ENCODE data around the gene SUPT7L. TPM values are rescaled to one million over a fixed set of nuclear protein-coding genes. Genes with fewer than 3 reads are reported as not detected.
"Not testable (repeated sequence)": the region's sequence is repeated elsewhere in the genome, so short reads cannot be mapped to it uniquely, and the experiment has no call there.

SUPT7L gene
- total RNA-seq, 1 donor from 2014 or later, result 16.7 TPM

DNA sequence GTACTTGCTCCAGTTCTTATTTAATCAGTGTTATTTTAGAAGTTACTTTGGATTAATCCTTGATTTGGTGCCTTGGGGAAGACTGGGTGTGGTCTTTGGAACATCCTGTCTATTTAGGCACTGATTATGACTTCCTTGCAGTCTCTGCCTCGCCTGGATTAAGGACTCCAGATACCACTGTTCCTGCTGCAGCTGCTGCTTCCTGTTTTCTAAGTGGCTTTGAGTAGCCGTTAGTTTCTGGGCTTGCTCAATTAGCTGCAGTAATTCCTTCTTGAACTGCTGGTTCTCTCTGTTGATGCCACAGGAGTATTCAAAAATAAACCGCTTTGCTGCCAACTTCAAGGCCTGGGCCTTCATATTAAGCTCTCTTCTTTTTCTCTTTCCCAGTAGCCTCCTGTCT, 36.5 kb downstream of the SUPT7L start:
- H3K27me3 ChIP-seq (ENCODE audit: control insufficient read depth in 3 of 3, insufficient read depth in 3 of 3, low read length in 3 of 3); H3K9me3 ChIP-seq (ENCODE audit: control insufficient read depth in 3 of 3, low read length in 3 of 3); H3K4me3 ChIP-seq (ENCODE audit: low read length in 3 of 3); H3K9ac ChIP-seq (ENCODE audit: low read depth in 1 of 3, low read length in 3 of 3); H3K27ac ChIP-seq (ENCODE audit: low read depth, low read length): not testable (repeated sequence)
- H3K4me1 ChIP-seq (ENCODE audit: control insufficient read depth in 3 of 3, insufficient read depth in 3 of 3, low read length in 3 of 3), result peaks cover 11 to 22% (median 14%) of the 10 kb centered on the region in 3 donors
- peaks cover 8 to 26% (median 22%) of the 10 kb centered on the region in 3 donors for H3K36me3 ChIP-seq (ENCODE audit: control insufficient read depth in 3 of 3, insufficient read depth in 3 of 3, low read length in 3 of 3)

DNA sequence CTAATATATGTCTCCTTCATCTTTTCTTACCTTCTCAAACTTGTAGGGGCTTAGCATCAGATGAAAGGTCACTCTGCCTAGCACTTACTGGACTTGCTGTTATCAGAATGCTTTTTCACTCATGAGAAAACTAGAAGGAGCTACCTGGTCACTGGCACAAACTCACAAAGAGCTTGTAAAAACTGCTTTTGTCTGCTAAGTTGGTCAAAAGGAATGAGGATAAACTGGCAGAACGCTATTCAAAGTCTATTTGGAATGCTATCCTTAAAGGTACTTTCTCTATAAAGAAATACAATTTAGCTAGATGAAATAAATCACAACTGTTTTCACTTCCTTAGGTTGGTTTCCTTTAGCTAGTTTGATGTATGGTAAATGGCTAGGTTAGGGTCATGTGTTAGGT, 37.1 kb downstream of the SUPT7L start:
- peaks cover 6 to 26% (median 19%) of the 10 kb centered on the region in 3 donors for H3K36me3 ChIP-seq (ENCODE audit: control insufficient read depth in 3 of 3, insufficient read depth in 3 of 3, low read length in 3 of 3)
- peaks cover 11 to 22% (median 14%) of the 10 kb centered on the region in 3 donors for H3K4me1 ChIP-seq (ENCODE audit: control insufficient read depth in 3 of 3, insufficient read depth in 3 of 3, low read length in 3 of 3)
- H3K27ac ChIP-seq (ENCODE audit: low read depth, low read length); H3K4me3 ChIP-seq (ENCODE audit: low read length in 3 of 3); H3K9ac ChIP-seq (ENCODE audit: low read depth in 1 of 3, low read length in 3 of 3); H3K27me3 ChIP-seq (ENCODE audit: control insufficient read depth in 3 of 3, insufficient read depth in 3 of 3, low read length in 3 of 3); H3K9me3 ChIP-seq (ENCODE audit: control insufficient read depth in 3 of 3, low read length in 3 of 3): not testable (repeated sequence)

GRCh38 chr2:27624943-27625342, 38.5 kb downstream of the SUPT7L start:
- peaks cover 7 to 26% (median 16%) of the 10 kb centered on the region in 3 donors for H3K36me3 ChIP-seq (ENCODE audit: control insufficient read depth in 3 of 3, insufficient read depth in 3 of 3, low read length in 3 of 3)

GRCh38 chr2:27622921-27623384, 40.5 kb downstream of the SUPT7L start:
- H3K9ac ChIP-seq (ENCODE audit: low read depth in 1 of 3, low read length in 3 of 3), result no peak overlapping the region
- no peak overlapping the region for H3K4me3 ChIP-seq (ENCODE audit: low read length in 3 of 3)
- no peak overlapping the region for H3K27ac ChIP-seq (ENCODE audit: low read depth, low read length)
- peaks cover 2 to 4% (median 4%) of the 10 kb centered on the region in 3 donors for H3K4me1 ChIP-seq (ENCODE audit: control insufficient read depth in 3 of 3, insufficient read depth in 3 of 3, low read length in 3 of 3)
- H3K27me3 ChIP-seq (ENCODE audit: control insufficient read depth in 3 of 3, insufficient read depth in 3 of 3, low read length in 3 of 3), result no peaks in the 10 kb centered on the region
- peaks cover 10 to 31% (median 21%) of the 10 kb centered on the region in 3 donors for H3K36me3 ChIP-seq (ENCODE audit: control insufficient read depth in 3 of 3, insufficient read depth in 3 of 3, low read length in 3 of 3)
- no peaks in the 10 kb centered on the region for H3K9me3 ChIP-seq (ENCODE audit: control insufficient read depth in 3 of 3, low read length in 3 of 3)

More at GRCh38 chr2:27624943-27625342, 38.5 kb downstream of the SUPT7L start:
- Histone ChIP-seq H3K4me1 (ENCODE audit: control insufficient read depth in 3 of 3, insufficient read depth in 3 of 3, low read length in 3 of 3) (peaks cover 11 to 17% (median 14%) of the 10 kb centered on the region in 3 donors), H3K4me3 (ENCODE audit: low read length in 3 of 3) (no peak overlapping the region), H3K27ac (ENCODE audit: low read depth, low read length) (no peak overlapping the region), H3K27me3 (ENCODE audit: control insufficient read depth in 3 of 3, insufficient read depth in 3 of 3, low read length in 3 of 3) (no peaks in the 10 kb centered on the region), H3K9ac (ENCODE audit: low read depth in 1 of 3, low read length in 3 of 3) (no peak overlapping the region), H3K9me3 (ENCODE audit: control insufficient read depth in 3 of 3, low read length in 3 of 3) (no peaks in the 10 kb centered on the region)

DNA sequence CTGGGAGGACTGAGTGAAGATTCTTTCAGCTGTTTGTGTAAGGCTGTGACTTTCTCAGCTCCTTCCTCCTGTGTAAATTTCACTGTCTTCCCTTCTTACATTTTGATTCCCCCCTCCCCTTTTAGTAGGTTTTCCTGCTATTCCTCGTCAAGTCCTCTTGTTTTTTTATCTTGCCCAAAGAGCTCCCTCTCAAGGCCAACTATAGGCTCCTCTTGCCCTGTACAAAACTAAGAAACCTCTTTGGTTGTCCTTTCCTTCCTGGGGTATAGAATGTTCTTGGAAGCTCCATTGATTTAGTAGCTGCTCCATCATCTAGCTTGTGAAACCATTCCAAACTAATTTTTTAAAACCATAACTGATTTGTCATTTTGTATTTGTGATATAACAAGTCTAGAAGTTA, 41.9 kb downstream of the SUPT7L start:
- H3K4me1 ChIP-seq (ENCODE audit: control insufficient read depth in 3 of 3, insufficient read depth in 3 of 3, low read length in 3 of 3), result no peaks in the 10 kb centered on the region
- H3K9ac ChIP-seq (ENCODE audit: low read depth in 1 of 3, low read length in 3 of 3), result no peak overlapping the region
- no peaks in the 10 kb centered on the region for H3K27me3 ChIP-seq (ENCODE audit: control insufficient read depth in 3 of 3, insufficient read depth in 3 of 3, low read length in 3 of 3)
- H3K27ac ChIP-seq (ENCODE audit: low read depth, low read length), result no peak overlapping the region
- H3K4me3 ChIP-seq (ENCODE audit: low read length in 3 of 3), result no peak overlapping the region
- peaks cover 13 to 43% (median 32%) of the 10 kb centered on the region in 3 donors for H3K36me3 ChIP-seq (ENCODE audit: control insufficient read depth in 3 of 3, insufficient read depth in 3 of 3, low read length in 3 of 3)
- no peaks in the 10 kb centered on the region for H3K9me3 ChIP-seq (ENCODE audit: control insufficient read depth in 3 of 3, low read length in 3 of 3)

GRCh38 chr2:27615316-27615715, 48.1 kb downstream of the SUPT7L start:
- H3K9ac ChIP-seq (ENCODE audit: low read depth in 1 of 3, low read length in 3 of 3), result no peak overlapping the region
- H3K27ac ChIP-seq (ENCODE audit: low read depth, low read length), result no peak overlapping the region
- H3K36me3 ChIP-seq (ENCODE audit: control insufficient read depth in 3 of 3, insufficient read depth in 3 of 3, low read length in 3 of 3), result peaks cover 7 to 33% (median 29%) of the 10 kb centered on the region in 3 donors
- H3K4me3 ChIP-seq (ENCODE audit: low read length in 3 of 3), result no peak overlapping the region
- H3K9me3 ChIP-seq (ENCODE audit: control insufficient read depth in 3 of 3, low read length in 3 of 3), result no peaks in the 10 kb centered on the region
- H3K27me3 ChIP-seq (ENCODE audit: control insufficient read depth in 3 of 3, insufficient read depth in 3 of 3, low read length in 3 of 3), result no peaks in the 10 kb centered on the region
- H3K4me1 ChIP-seq (ENCODE audit: control insufficient read depth in 3 of 3, insufficient read depth in 3 of 3, low read length in 3 of 3), result no peaks in the 10 kb centered on the region

DNA sequence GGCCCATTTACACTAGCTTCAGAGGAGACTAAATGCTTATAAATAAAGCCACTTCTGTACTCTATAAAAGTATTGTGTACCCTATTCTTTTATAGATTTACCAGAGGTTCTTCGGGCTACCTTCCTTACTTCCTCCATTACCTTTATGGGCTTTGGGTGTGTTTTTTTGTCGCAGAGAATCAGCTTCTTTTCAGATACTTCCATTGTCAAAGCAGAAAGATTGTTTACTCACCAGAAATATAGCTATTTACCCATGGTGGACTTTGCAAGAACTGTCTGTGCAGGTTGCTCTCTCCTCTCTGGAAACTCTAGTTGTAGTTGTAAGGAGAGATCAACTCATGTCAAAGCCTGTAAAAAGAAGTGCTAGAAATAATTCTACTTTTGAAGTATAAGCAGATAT, 49.4 kb downstream of the SUPT7L start:
- H3K36me3 ChIP-seq (ENCODE audit: control insufficient read depth in 3 of 3, insufficient read depth in 3 of 3, low read length in 3 of 3), result peaks cover 7 to 31% (median 29%) of the 10 kb centered on the region in 3 donors
- H3K9me3 ChIP-seq (ENCODE audit: control insufficient read depth in 3 of 3, low read length in 3 of 3), result no peaks in the 10 kb centered on the region

DNA sequence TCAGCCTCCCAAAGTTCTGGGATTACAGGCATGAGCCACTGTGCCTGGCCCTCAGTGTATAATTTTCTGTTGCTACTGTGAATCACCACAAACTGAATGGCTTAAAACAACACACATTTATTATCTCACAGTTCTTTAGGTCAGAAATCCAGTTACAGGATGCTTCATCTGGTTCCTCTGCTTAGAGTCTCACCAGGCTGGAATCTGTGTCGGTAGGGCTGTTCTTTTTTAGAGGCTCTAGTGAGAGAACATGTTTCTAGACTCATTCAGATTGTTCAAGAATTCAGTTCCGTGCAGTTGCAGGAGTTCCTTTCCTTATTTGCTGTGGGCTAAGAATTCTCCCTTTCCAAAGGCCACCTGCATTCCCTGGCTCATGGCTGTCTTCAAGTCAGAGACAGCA, 56.8 kb downstream of the SUPT7L start:
- H3K4me1 ChIP-seq (ENCODE audit: control insufficient read depth in 3 of 3, insufficient read depth in 3 of 3, low read length in 3 of 3), result no peaks in the 10 kb centered on the region
- H3K4me3 ChIP-seq (ENCODE audit: low read length in 3 of 3), result no peak overlapping the region
- H3K36me3 ChIP-seq (ENCODE audit: control insufficient read depth in 3 of 3, insufficient read depth in 3 of 3, low read length in 3 of 3), result peaks cover 7 to 45% (median 35%) of the 10 kb centered on the region in 3 donors
- H3K9ac ChIP-seq (ENCODE audit: low read depth in 1 of 3, low read length in 3 of 3), result no peak overlapping the region
- H3K27me3 ChIP-seq (ENCODE audit: control insufficient read depth in 3 of 3, insufficient read depth in 3 of 3, low read length in 3 of 3), result no peaks in the 10 kb centered on the region
- no peak overlapping the region for H3K27ac ChIP-seq (ENCODE audit: low read depth, low read length)
- no peaks in the 10 kb centered on the region for H3K9me3 ChIP-seq (ENCODE audit: control insufficient read depth in 3 of 3, low read length in 3 of 3)

More for the DNA sequence above, 49.4 kb downstream of the SUPT7L start:
- Histone ChIP-seq H3K9ac (ENCODE audit: low read depth in 1 of 3, low read length in 3 of 3) (no peak overlapping the region), H3K27me3 (ENCODE audit: control insufficient read depth in 3 of 3, insufficient read depth in 3 of 3, low read length in 3 of 3) (no peaks in the 10 kb centered on the region), H3K4me3 (ENCODE audit: low read length in 3 of 3) (no peak overlapping the region), H3K4me1 (ENCODE audit: control insufficient read depth in 3 of 3, insufficient read depth in 3 of 3, low read length in 3 of 3) (no peaks in the 10 kb centered on the region), H3K27ac (ENCODE audit: low read depth, low read length) (no peak overlapping the region)

Small RNAs within 50 kb of the gene (small RNA-seq; reads per million reads assigned to genes)
- gene RF00340, result not detected

Other genes with a start within 250 kb of the SUPT7L start
- 81.4 TPM for gene NRBP1, start 235.0 kb downstream of the SUPT7L start, total RNA-seq
- not detected for gene KRTCAP3, start 221.2 kb downstream of the SUPT7L start, total RNA-seq
- gene IFT172, start 173.9 kb downstream of the SUPT7L start, total RNA-seq, result 21.4 TPM
- gene FNDC4, start 168.4 kb downstream of the SUPT7L start, total RNA-seq, result 5.2 TPM
- gene GCKR, start 166.8 kb downstream of the SUPT7L start, total RNA-seq, result not detected
- gene ZNF512, start 80.6 kb downstream of the SUPT7L start, total RNA-seq, result 23.5 TPM
- gene CCDC121, start 34.6 kb downstream of the SUPT7L start, total RNA-seq, result 6.3 TPM
- 30.3 TPM for gene GPN1, start 34.6 kb downstream of the SUPT7L start, total RNA-seq
- gene SLC4A1AP, start 275 bp upstream of the SUPT7L start, total RNA-seq, result 20.9 TPM
- gene MRPL33, start 108.1 kb upstream of the SUPT7L start, total RNA-seq, result 121 TPM
- gene RBKS, start 226.8 kb upstream of the SUPT7L start, total RNA-seq, result 2.1 TPM
- gene BABAM2, start 227.1 kb upstream of the SUPT7L start, total RNA-seq, result 24.0 TPM

Data from skeletal muscle tissue (tissue), 5 donors.